DMS53 treated with DMSO at 0.1 percent for 48 hours (cell line): ENCODE data around the gene XPNPEP1.
"Not testable (repeated sequence)": the region's sequence is repeated elsewhere in the genome, so short reads cannot be mapped to it uniquely, and the experiment has no call there.

ENCODE experiments used
- DNase-seq: peaks from one replicate; lab custom pipeline; 2025; ENCODE audit not compliant: unreplicated experiment; lab: John Stamatoyannopoulos, UW

Gene XPNPEP1

DNA sequence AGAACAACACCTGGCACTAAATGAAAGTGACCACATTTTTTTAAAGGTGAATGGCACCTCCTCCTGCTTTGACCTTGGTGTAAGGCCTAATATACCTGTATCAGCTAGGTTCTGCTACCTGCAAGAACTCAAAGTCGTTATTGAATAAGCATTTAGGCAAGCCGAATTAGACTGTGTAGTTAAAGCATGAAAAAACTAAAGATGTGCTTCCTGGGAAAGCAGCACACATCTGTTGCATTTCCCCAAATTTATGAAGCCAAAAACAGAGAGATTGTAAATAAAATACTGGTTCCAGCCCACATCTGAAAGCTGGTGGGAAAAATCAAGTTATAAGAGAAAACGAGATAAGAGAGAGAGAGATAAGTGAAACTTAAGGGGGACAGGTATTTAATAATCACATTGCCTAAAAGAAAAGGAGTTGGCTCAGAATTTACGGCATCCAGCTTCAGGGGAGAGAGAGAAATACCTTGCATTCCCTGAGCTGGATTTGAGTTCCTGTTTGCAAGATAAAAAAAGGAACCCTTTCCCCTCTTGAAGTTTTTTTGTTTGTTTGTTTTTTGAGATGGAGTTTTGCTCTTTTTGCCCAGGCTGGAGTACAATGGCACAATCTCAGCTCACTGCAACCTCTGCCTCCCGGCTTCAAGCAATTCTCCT lies 1.8 kb upstream of the XPNPEP1 start:
- DNase-seq, result no peak

DNA sequence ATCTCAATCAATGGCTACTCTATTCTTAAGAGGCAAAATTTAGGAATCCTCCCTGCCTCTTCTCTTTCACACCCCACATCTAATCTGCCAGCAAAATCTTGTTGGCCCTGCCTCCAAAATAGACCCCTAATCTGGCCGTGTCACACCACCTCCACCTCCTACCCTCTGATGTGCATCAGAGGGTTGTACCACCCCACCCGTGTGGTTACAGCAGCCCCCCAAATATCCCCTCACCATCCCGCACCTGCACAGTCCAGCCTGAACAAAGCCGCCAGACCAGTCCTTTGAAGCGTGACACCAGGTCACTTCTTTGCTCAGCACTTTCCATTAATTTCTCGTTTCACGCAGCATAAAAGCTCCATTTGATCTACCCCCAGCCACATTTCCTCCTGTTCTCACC lies 776 bp upstream of the XPNPEP1 start:
- no peak for DNase-seq

DNA sequence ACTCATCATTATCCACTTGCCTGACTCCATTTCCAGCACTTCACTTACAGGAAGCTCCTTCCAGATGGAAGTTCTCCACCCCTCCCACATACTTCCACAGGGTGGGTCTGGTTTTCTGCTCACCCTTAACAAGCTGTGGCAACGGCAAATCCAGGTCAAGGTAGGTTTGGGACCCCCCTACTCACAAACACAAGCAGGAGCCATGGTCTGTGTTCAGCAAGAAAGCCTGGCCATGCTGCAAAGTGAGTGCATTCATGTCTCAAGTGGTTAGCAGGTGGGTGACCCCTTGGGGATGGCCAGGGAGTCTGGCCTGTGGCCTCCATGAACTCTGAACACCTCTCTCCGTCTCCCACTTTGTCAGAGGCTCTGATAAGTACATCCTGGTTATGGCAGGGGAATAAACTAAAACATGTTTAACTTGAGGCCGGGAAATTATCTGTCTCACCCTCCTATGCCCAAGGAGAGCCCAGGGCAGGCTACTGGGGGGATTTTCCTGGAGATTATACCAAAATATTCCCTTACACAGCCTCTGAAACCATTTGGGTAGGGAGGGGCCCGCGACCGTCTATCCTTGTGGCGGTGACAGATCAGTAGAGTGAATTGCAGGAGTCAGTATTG lies 844 bp downstream of the XPNPEP1 start:
- DNase-seq, result no peak

DNA sequence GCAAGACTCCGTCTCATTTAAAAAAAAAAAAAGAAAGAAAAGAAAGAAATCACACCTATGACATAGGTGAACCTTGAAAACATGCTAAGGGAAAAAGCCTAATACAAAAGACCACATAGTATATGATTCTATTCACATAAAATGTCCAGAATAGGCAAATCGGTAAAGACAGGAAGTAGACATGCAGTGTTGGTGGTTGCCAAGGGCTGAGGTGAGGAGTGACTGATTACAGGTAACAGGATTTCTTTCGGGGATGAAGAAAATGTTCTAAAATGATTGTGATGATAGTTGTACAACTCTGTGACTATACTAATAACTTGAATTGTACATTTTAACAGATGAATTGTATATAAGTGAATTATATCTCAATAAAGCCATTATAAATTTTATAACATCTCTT lies 3.3 kb downstream of the XPNPEP1 start:
- DNase-seq, result no peak

DNA sequence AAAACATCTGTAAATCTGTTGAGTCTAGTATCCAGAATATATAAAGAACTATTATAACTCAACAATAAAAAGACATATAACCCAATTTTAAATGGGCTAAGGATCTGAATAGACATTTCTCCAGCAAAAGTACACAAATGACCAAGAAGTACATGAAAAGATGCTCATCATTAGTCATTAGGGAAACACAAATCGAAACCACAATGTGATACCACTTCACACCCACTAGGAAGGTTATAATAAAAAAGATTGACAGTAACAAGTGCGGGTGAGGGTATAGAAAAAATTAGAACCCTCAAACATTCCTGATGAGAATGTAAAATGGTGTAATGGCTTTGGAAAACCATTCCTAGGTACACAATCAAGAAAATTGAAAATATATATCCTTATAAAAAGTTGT lies 4.1 kb downstream of the XPNPEP1 start:
- DNase-seq, result no peak

DNA sequence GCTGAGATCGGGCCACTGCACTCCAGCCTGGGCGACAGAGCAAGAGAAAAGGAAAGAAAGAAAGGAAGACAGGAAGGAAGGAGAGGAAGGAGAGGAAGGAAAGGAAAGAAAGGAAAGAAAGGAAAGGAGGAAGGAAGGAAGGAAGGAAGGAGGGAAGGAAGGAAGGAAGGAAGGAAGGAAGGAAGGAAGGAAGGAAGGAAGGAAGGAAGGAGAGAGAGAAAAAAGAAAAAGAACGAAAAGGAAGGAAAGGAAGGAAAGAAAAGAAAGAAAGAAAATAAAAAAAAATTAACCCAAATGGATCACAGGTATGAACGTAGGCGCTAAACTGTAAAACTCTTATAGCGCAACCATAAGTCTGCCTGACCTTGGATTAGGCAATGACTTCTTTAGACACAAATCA lies 4.6 kb downstream of the XPNPEP1 start:
- DNase-seq, result not testable (repeated sequence)

DNA sequence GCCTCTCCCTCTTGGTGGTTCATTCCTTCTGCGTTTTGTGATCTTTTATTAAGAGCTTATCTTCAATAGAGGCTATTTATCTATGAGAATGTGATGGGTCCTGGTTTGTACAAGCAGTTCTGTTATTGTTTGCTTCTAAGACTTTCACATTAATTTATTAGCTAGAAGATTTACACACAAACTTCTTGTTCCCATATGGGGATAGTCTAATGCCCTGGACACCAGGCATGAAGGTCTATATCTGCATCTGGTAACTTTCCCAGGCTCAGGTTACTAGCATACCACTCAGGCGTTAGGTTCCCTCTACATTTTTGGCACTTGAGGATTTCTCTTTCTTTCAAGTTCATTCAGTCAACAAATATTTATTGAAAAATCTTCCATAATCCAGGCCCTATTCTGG lies 7.7 kb downstream of the XPNPEP1 start:
- no peak for DNase-seq

DNA sequence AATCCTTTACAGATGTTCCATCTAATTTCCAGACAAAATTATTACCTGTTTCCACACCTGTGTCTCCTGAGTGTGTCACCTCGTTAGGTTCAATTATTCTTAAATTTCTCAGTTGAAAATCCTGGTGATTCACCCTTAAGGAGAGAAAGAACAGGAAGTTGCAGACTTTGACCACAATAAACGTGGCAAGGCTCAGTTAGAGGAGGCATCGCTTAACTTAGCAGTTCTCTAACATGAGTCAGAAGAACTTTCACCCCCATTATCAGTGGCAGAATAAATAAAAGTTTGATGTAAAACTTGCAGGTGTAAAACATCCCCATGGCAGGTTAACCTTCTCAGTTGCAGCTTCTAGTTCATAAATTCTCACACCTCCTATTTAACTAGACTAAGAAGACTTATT lies 8.3 kb downstream of the XPNPEP1 start:
- DNase-seq, result no peak

DNA sequence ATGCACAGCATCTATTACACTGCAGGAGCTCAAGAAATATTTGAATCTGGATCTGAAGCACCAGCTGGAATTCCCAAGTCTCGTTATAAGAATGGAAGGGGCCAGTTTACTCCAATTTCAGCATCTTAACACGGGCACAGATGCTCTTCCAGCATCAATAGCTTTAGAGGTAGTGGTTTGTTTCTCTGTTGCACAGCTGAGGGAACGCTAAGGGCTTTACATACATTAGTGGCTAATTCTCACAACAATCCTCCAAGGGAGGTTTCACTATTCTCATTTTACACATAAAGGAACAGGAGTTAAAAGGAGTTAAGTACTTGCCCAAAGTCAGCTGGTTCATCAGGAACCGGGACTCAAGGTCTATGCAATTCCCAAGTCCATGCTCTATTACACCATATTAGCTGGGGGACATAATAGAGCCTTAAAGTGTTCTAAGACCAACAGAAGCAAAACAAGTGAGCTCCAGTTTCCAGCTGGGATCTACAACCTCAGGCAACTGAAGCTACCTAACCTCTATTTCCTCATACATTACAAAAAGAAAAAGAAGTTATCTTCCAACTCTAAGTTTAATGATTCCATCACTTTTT lies 9.9 kb downstream of the XPNPEP1 start:
- no peak for DNase-seq

DNA sequence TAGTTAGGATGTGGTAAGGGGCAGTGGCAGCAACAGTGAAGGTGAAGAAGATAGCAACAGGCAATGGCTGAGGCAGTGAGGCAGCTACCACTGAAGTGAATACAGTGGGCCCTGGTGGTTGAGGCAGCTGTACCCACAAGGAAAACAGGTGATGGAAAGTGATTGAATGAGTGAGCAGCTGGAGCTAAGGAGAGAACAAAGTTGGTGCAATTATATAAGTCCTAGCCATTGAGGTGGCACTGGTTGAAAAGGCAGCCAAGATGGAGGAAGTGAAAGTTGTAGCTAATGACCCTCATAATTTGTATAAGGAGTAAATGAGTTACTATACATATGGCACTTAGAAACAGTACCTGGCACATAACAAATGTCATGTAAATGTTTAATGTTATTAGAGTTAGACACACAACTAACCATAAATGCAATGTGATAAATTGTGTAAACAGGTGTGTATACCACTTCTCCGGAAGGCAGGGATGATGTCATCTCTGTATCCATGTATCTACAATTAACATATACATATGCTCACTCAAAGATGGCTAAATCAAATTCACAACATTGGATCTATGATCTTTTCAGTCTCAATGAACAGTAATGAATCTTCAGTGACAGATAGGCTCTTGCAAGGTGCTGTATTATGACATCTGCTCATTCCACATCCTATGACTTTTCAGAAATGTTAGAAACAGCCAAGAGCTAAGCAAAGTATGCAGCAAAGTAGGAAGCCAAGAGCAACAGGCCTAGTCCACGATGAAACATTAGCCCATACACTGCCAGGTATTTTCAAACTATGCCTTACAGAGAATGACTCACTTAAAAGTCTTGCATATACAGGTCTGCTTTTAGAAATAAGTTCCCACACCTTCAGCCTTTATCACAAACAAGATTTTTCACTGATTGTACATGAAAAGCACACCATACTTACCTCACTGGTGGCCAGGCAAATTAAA lies 10.7 kb downstream of the XPNPEP1 start:
- peak; percentile 45 for DNase-seq

DNA sequence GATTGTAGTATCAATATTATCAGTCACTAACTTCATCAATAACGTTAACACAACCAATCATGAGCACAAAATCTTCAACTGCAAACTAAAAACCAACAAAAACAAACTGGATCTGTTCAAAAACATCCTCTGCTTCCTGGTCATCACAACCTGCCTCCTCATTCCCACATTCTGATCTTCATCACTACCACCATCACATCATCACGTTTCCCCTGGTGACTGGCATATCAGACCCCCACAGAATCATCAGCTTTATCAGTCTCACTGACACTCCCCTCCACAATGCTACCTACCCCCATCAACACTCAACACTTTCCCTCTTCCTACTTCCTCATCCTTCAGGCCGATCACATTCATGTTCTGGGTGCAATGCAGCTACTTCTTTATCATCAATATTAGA lies 11.4 kb downstream of the XPNPEP1 start:
- DNase-seq, result no peak

DNA sequence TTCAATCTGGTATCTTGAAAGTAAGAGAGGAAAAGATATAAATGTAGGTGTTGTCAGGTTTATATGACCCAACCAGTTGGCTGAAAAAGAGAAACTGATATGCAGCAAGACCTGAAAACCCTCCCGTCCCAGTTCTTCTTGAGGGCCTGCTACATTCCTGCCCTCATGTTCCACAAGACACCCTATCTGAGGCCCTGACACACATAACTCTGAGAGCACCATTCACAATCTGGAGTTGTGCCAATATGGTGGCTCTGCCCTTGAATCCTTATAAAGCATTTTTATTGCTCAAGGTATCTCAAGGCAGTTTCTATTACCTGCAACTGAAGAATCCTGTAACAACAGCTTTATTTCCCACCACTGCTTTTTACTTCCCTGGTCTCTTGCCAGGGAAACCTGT lies 17.0 kb downstream of the XPNPEP1 start:
- DNase-seq, result no peak

DNA sequence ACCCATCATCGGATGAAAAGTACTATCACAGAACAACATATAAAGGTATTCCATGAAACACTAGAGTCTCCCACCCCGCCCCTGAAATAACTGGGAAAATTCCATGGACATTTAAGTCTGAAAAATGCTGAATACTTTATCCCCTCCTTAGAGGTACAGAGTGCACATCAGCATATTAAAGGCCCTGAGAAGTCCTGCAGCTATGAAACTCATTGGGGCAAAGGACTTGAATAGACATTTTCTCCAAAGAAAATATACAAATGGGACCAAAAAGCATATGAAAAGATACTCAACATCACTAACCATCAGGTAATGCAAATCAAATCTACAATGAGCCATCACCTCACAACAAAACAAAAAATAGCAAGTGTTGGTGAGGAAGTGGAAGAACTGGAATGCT lies 18.9 kb downstream of the XPNPEP1 start:
- no peak for DNase-seq

DNA sequence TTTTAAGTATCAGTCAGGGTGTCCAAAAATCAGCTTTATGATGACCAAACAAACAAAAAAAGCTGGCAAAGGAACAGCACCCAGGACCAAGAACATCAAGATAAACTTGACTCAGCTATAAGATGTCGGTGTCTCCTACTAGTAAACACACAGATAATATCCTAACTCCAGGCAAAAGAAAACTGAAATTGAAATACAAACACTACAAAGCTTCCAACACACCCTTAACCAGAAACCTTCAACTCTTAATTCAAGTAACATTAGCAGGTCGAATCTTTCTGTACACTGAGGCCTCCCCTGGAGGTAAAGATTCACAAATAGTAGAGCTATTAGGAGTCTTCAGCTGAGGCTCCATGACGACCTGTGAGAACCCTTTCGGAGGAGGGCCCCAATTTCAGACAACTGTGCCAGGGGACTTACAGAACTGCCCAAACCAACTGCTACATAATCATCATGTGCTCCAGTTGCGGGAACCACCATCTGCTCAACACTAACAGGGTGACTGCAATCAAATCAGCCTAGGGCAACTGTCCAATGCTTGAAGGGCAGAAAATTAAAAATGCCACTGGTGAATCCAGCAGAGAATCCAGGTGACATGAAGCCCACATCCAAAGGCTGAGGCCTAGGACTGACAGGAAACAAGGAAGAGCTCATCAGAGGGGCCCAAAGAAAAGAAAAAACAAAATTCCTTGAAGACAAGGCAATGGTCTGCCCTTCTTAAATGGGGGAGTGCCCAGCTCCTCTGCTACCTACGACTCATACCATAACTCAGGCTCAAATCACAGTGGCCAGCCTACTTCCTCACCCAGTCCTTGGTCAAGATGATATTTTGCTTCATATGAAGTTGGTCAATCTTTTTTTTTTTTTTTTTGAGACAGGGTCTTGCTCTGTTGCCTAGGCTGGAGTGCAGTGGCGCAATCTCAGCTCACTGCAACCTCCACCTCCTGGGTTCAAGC lies 20.0 kb downstream of the XPNPEP1 start:
- DNase-seq, result no peak

DNA sequence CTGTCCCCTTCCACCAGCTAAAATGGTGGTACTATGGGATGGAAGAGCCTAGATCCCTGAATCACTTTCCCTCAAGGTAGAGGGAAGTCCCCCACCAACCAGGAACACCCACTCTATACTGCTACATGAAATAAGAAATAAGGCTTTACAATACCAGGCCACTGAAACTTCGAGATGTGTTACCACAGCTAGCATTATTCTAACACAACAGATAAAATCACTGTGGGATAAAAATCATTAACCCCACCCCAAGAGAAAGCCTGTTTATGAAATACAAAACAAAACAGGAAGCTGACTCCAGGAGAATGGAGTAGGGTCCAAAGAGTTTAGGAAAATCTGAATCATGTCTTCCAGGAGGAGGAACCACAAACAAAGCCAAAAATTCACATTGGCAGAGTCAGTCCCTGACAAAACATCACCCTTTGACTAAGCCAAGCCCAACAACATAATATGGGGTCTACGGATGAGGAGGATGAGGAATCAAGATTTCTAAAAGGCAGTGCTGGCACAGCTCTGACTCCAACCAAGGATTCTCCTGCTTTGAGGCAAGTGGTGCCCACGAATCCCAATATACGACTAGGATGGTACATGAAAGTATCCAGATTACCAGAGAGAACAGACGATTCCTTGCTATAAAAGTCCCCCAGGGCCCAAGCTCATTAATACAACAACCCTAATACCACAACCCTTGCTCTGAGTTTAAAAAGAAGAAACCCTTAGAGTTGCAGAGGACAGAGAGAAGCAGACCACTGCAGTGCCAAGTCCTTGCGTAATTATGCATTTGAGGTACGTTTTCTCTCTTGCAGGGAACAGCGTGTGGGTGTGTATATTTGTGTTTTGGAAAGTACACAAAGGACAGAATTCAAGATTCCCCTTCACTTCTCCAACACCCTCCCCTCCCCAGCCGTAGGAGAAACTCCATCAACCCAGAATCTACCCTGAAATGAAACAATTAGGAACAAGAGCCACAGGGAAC lies 23.7 kb downstream of the XPNPEP1 start:
- DNase-seq, result no peak

DNA sequence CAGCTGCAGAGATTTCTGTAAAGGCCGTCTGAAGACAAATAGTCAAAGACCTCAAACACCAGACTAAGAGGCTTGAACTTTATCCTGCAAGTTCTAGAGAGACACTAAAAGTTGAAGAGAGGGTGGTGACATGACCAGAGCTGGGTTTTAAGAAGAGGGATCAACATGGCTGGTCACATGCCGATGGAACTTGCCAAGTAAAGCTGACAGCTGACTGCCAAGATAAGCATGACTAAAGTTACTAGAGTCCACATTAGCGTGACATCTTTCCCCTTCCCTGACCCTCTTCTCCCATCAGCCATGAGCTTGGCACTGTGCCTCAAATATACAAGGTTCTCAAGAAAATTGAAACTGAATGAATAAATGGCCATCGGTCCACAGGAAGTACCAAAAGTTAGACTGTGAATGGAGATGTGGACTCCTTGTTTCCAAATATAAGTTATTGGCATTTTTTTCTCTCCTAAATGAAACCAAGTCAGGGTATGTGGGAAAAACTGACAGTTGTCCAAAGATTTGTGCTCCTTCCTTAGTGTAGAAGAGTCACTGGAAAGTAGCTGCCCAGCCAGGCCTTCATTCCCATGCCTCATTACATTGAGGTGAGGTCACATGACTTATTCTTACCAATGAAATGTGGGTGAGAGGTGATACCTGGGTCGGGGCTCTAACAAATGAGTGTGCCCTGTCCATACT lies 24.5 kb downstream of the XPNPEP1 start:
- no peak for DNase-seq

DNA sequence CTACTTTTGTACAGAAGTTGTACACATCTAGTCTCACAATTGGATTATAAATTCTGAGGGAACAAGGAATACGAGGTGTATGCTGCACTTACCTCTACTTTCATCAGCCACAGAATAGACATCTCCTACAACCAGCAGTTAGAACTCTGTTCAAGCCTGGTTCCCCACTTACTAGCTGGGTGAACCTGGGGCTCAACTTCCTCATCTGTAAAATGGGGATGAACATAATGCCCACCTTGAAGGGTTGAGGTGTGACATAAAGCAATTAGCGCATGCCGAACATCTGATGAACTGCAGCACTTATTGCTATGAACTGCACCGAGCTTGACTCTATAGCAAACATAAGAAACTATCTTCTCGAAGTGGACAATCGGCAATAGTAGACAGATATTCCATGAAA lies 25.3 kb downstream of the XPNPEP1 start:
- no peak for DNase-seq

DNA sequence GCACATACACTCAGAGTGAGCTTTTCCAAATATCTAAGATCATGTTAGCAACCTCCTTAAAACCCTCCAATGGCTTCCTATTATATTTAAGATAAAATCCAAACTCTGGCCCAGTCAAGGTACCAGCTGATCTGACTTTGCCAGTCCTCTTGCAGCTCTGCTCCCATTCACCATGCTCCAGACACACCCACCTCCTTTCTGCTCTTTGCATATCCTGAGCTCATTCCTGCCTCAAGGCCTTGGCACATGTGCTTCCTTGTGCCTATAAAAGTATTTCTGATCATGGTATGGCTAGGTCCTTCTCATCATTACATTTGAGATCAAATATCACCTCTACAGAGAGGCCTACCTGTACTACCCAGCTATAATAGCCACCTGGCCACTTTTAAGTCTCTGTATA lies 27.5 kb downstream of the XPNPEP1 start:
- no peak for DNase-seq
